Spleen (tissue), 11 donors: Measurements from ENCODE around the gene STIM1. TPM values are rescaled to one million over a fixed set of nuclear protein-coding genes. Genes with fewer than 3 reads are reported as not detected.
A peak's percentile ranks its signal among the peaks of the same experiment; 100 is the strongest.

Experiments
- DNase-seq: peaks from one replicate; pipeline ENCODE4 v3.0.0-alpha.2; 2020
- H3K27ac ChIP-seq, 8 donors: fragments of 200-600 bp; sonication (generic) in 7 of 8; 1 replicate in 4 of 8; 2 replicates in 4 of 8; pipeline versions ENCODE4 v1.5.0 to v1.8.0; 2016 to 2021; ENCODE audit warnings: inconsistent platforms in 4 of 8, mild to moderate bottlenecking in 4 of 8, moderate library complexity in 1 of 8
- H3K27me3 ChIP-seq, 7 donors: fragments of 200-600 bp; sonication (generic) in 6 of 7; replicated peaks in 1 of 7; 1 replicate in 4 of 7; 2 replicates in 3 of 7; pipeline versions ENCODE4 v1.5.0 to v1.8.0; 2016 to 2021; ENCODE audit warnings: inconsistent platforms in 3 of 7, mild to moderate bottlenecking in 1 of 7
- H3K36me3 ChIP-seq, 6 donors: fragments of 200-600 bp; sonication (generic) in 5 of 6; 1 replicate in 4 of 6; 2 replicates in 2 of 6; pipeline versions ENCODE4 v1.5.0 to v1.8.0; 2016 to 2021; ENCODE audit warnings: inconsistent platforms in 2 of 6
- H3K4me1 ChIP-seq, 6 donors: fragments of 200-600 bp; sonication (generic) in 5 of 6; 1 replicate in 3 of 6; 2 replicates in 3 of 6; pipeline versions ENCODE4 v1.5.0 to v1.8.0; 2016 to 2021; ENCODE audit warnings: inconsistent platforms in 3 of 6
- H3K4me3 ChIP-seq, 8 donors: fragments of 200-600 bp; sonication (generic) in 7 of 8; 1 replicate in 4 of 8; 2 replicates in 4 of 8; pipeline versions ENCODE4 v1.5.0 to v1.8.0; 2016 to 2021; ENCODE audit warnings: inconsistent platforms in 4 of 8, mild to moderate bottlenecking in 4 of 8, moderate library complexity in 2 of 8
- H3K9me3 ChIP-seq, 8 donors: fragments of 200-600 bp; sonication (generic) in 7 of 8; 1 replicate in 4 of 8; 2 replicates in 4 of 8; pipeline versions ENCODE4 v1.5.0 to v1.8.0; 2016 to 2021; ENCODE audit warnings: inconsistent platforms in 4 of 8
- POLR2A ChIP-seq, 3 donors: fragments of 450-650 bp; IDR thresholded peaks; one replicate each; pipeline ENCODE4 v1.5.1; 2017; ENCODE audit warnings: antibody characterized with exemption in 3 of 3, mild to moderate bottlenecking in 1 of 3
- POLR2AphosphoS5 ChIP-seq, 3 donors: sonication (generic); formaldehyde crosslinking; IDR thresholded peaks; one replicate each; pipeline ENCODE4 v1.5.1; 2017; ENCODE audit warnings: antibody characterized with exemption in 3 of 3
- WGBS, 5 donors: extraction: QIAGEN DNeasy Blood & Tissue Kit in 3 of 5; methylation state at CpG; one replicate each; pipeline versions ENCODE4 v1.1.5 to v1.1.7; 2013 to 2018; 5-methylcytosine and 5-hydroxymethylcytosine counted together
- intact Hi-C: fragments of 100-400 bp; cut with DNase I; formaldehyde crosslinking; loops from one replicate; pipeline ENCODE4 v1.15.0; 2023; ENCODE audit warnings: low total_unique reads
- polyA plus RNA-seq, 3 donors: library from polyadenylated mRNA; stranded (reverse); fragments of 200-250 nt; gene quantifications; one replicate each; pipeline ENCODE4 v1.2.1, GENCODE V29; 2013
- total RNA-seq, 7 donors: library from RNA; depleted of rRNA in 3 of 7; stranded (reverse); fragments of >200 nt in 3 of 7; fragmentation: NEBNext Ultra II Directional in 4 of 7; extraction: Animal tissue kit (Norgen Biotek cat#: 25700) in 4 of 7; gene quantifications; one replicate each; pipeline versions ENCODE4 v1.1.0 to v1.2.1, GENCODE V29; 2016 to 2021
- TF ChIP-seq, protein P1 (sequence below), 11 experiments: fragments of 200-600 bp in 7 of 11; fragments of 450-650 bp in 4 of 11; sonication (generic) in 4 of 11; IDR thresholded peaks in 8 of 11; conservative IDR thresholded peaks in 3 of 11; 1 replicate in 7 of 11; 2 replicates in 4 of 11; pipeline versions ENCODE4 v1.4.0 to v1.8.0; 2016 to 2021; ENCODE audit warnings: antibody characterized with exemption in 11 of 11, inconsistent platforms in 4 of 11, mild to moderate bottlenecking in 1 of 11
- donor health status: healthy with polysubstance abuse.
- donor health status: DM: no; HTN: no; CAD: no; lungs with moderate emphysema.
- donor health status: DM: no; HTN: no; CAD: no.
- donor health status: Bipolar disorder and iron deficiency.
- donor health status: healthy.
- donor health status: DM: no; HTN: no; CAD: no.
- donor health status: DM: yes; HTN: yes; CAD: no.

STIM1 gene
- total and polyA plus RNA-seq, 10 donors: 13.0 to 85.2 (median 58.0) TPM

DNA sequence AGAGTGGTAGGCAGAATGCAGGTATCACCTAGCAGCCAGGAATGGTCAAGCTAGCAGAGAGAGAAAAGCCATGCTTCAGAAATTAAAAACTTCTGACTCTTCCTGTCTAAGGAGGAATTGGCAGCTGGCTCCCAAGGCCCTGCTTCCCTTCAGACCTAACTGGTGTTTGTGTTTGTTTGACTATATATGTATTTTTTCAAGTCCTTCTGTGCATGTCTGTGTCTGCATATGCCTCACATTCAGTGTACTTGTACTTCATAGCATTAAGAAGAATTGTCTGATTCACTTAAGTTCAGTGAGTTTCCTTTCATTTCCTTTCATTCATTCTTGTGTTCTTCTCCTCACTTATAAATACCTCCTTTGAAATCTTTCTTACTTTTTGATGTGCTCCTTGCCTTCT lies 130.2 kb downstream of the STIM1 start:
- peaks cover 0 to 26% (median 0%) of the 10 kb centered on the region in 6 donors for H3K36me3 ChIP-seq
- TF ChIP-seq, protein P1, sequence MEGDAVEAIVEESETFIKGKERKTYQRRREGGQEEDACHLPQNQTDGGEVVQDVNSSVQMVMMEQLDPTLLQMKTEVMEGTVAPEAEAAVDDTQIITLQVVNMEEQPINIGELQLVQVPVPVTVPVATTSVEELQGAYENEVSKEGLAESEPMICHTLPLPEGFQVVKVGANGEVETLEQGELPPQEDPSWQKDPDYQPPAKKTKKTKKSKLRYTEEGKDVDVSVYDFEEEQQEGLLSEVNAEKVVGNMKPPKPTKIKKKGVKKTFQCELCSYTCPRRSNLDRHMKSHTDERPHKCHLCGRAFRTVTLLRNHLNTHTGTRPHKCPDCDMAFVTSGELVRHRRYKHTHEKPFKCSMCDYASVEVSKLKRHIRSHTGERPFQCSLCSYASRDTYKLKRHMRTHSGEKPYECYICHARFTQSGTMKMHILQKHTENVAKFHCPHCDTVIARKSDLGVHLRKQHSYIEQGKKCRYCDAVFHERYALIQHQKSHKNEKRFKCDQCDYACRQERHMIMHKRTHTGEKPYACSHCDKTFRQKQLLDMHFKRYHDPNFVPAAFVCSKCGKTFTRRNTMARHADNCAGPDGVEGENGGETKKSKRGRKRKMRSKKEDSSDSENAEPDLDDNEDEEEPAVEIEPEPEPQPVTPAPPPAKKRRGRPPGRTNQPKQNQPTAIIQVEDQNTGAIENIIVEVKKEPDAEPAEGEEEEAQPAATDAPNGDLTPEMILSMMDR (IDR thresholded peaks at IDR 0.05 in 8 of 11, conservative IDR thresholded peaks at IDR 0.05 in 3 of 11): no peak
- TF ChIP-seq POLR2A (IDR thresholded peaks at IDR 0.05) (no peak), POLR2AphosphoS5 (IDR thresholded peaks at IDR 0.05) (no peak)
- intact Hi-C loops: no loop called here
- H3K27me3 ChIP-seq: no peaks in the 10 kb centered on the region
- no peak for DNase-seq
- peaks cover 0 to 88% (median 44%) of the 10 kb centered on the region in 6 donors for H3K4me1 ChIP-seq
- H3K4me3 ChIP-seq: no peak overlapping the region
- H3K27ac ChIP-seq: no peak overlapping the region
- no peaks in the 10 kb centered on the region for H3K9me3 ChIP-seq

- H3K9me3 ChIP-seq: no peaks in the 10 kb centered on the region
- no peak overlapping the region for H3K4me3 ChIP-seq
- H3K27ac ChIP-seq: no peak overlapping the region
- H3K4me1 ChIP-seq: peaks cover 0 to 87% (median 41%) of the 10 kb centered on the region in 6 donors
- 47 to 82% (median 52%) methylated on average over 1 of the region's 1 CpG for WGBS, 5 donors
- no peak for TF ChIP-seq POLR2A (IDR thresholded peaks at IDR 0.05)
- TF ChIP-seq, protein P1 (IDR thresholded peaks at IDR 0.05 in 8 of 11, conservative IDR thresholded peaks at IDR 0.05 in 3 of 11): no peak
- no peak for TF ChIP-seq POLR2AphosphoS5 (IDR thresholded peaks at IDR 0.05)
- DNase-seq: no peak
- intact Hi-C loops: no loop called here
- no peaks in the 10 kb centered on the region for H3K27me3 ChIP-seq
- peaks cover 0 to 26% (median 0%) of the 10 kb centered on the region in 6 donors for H3K36me3 ChIP-seq
These were observed 130.8 kb downstream of the STIM1 start for GRCh38 chr11:3986301-3986700.

GRCh38 chr11:3989276-3989920 lies 133.9 kb downstream of the STIM1 start:
- intact Hi-C loops: no loop called here
- DNase-seq: no peak

GRCh38 chr11:3989921-3990290 lies 134.4 kb downstream of the STIM1 start:
- intact Hi-C loops: no loop called here
- 45 to 67% (median 55%) methylated on average over 3 of the region's 3 CpGs for WGBS, 5 donors

More at GRCh38 chr11:3989276-3989920, 133.9 kb downstream of the STIM1 start:
- Histone ChIP-seq H3K4me3 (peak overlapping the region in 1 of 8 donors; percentile 6), H3K27me3 (no peaks in the 10 kb centered on the region), H3K36me3 (peaks cover 0 to 25% (median 0%) of the 10 kb centered on the region in 6 donors), H3K27ac (peak overlapping the region in 2 of 8 donors; percentile 8 to 20), H3K4me1 (peaks cover 0 to 60% (median 22%) of the 10 kb centered on the region in 6 donors), H3K9me3 (peaks cover 0 to 15% (median 13%) of the 10 kb centered on the region in 8 donors)
- 76 to 84% (median 81%) methylated on average over 27 of the region's 27 CpGs for WGBS, 5 donors
- TF ChIP-seq POLR2AphosphoS5 (IDR thresholded peaks at IDR 0.05): peak in 1 of 3 donors; percentile 33
- TF ChIP-seq, protein P1 (IDR thresholded peaks at IDR 0.05 in 8 of 11, conservative IDR thresholded peaks at IDR 0.05 in 3 of 11): no peak

More at GRCh38 chr11:3989921-3990290, 134.4 kb downstream of the STIM1 start:
- DNase-seq: no peak
- Histone ChIP-seq H3K27ac (peak overlapping the region in 2 of 8 donors; percentile 8 to 20), H3K27me3 (no peaks in the 10 kb centered on the region), H3K9me3 (peaks cover 0 to 20% (median 18%) of the 10 kb centered on the region in 8 donors), H3K36me3 (peaks cover 0 to 25% (median 0%) of the 10 kb centered on the region in 6 donors), H3K4me1 (peaks cover 0 to 55% (median 18%) of the 10 kb centered on the region in 6 donors), H3K4me3 (peak overlapping the region in 1 of 8 donors; percentile 4)
- TF ChIP-seq, protein P1 (IDR thresholded peaks at IDR 0.05 in 8 of 11, conservative IDR thresholded peaks at IDR 0.05 in 3 of 11): no peak
- TF ChIP-seq POLR2A (IDR thresholded peaks at IDR 0.05) (no peak), POLR2AphosphoS5 (IDR thresholded peaks at IDR 0.05) (no peak)
